ENCODE measurements around the gene C10orf53. TPM values are rescaled to one million over a fixed set of nuclear protein-coding genes. Genes with fewer than 3 reads are reported as not detected.

The C10orf53 gene
- total RNA-seq, 1 experiment from 2014 or later, result not detected

DNA sequence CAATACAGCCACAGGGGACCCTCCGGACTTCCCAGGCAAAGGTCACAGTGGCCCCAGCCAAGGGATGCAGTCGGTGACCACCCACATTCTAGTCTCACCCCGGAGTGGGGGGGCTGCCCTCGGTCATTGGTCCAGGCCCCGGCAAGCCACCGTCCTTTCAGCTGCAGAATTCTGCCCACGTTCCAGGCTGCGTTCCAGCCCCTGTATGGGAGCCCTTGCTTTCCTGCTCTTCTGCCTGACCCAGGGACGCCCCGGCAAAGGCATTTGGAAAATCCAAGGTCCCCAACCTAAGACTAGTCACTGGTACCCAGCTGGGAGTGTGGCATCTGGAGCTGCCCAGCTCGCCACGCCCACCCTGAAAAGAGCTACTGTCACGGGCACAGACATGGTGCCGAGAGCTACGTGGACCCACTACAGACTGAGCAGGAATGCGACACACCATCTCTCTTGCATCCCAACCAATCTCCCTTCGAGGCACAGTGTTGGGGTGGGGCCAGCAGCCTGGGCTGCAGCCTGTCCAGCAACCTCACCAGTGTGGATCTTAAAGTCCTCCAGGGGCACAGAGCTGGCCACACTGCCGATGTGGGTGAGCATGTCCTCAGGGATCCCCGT lies 64.1 kb downstream of the C10orf53 start:
- no peak overlapping the region for H3K9ac ChIP-seq (ENCODE audit: extremely low read depth, insufficient read length, low read length)
- no peak overlapping the region for H4K8ac ChIP-seq (replicated peaks; ENCODE audit: insufficient read length, low read depth, low read length)
- no peak overlapping the region for H3K23ac ChIP-seq (ENCODE audit: insufficient read length, low read depth, low read length)
- H3K4me2 ChIP-seq (ENCODE audit: insufficient read depth, insufficient read length, low read length), result no peak overlapping the region
- H3K27me3 ChIP-seq (ENCODE audit: insufficient read depth, low read length), result no peaks in the 10 kb centered on the region
- no peaks in the 10 kb centered on the region for H3K9me3 ChIP-seq (ENCODE audit: control insufficient read depth, low read depth, low read length)
- no CpG with 5 or more reads among the region's 19 CpGs for WGBS (ENCODE audit: extremely low coverage, insufficient read length, low lambda C conversion rate)
- H3T11ph ChIP-seq (ENCODE audit: low read length), result no peak overlapping the region
- TF ChIP-seq, protein P1, sequence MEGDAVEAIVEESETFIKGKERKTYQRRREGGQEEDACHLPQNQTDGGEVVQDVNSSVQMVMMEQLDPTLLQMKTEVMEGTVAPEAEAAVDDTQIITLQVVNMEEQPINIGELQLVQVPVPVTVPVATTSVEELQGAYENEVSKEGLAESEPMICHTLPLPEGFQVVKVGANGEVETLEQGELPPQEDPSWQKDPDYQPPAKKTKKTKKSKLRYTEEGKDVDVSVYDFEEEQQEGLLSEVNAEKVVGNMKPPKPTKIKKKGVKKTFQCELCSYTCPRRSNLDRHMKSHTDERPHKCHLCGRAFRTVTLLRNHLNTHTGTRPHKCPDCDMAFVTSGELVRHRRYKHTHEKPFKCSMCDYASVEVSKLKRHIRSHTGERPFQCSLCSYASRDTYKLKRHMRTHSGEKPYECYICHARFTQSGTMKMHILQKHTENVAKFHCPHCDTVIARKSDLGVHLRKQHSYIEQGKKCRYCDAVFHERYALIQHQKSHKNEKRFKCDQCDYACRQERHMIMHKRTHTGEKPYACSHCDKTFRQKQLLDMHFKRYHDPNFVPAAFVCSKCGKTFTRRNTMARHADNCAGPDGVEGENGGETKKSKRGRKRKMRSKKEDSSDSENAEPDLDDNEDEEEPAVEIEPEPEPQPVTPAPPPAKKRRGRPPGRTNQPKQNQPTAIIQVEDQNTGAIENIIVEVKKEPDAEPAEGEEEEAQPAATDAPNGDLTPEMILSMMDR (conservative IDR thresholded peaks at IDR 0.05), result no peak
- no peak overlapping the region for H3K14ac ChIP-seq (ENCODE audit: insufficient read depth, low read length)
- H3K23me2 ChIP-seq (ENCODE audit: insufficient read length, low read depth, low read length, poor library complexity, severe bottlenecking), result no peaks in the 10 kb centered on the region
- H3K4me1 ChIP-seq (ENCODE audit: insufficient read depth, low read length), result no peaks in the 10 kb centered on the region
- H2BK12ac ChIP-seq (ENCODE audit: insufficient read length, low read depth, low read length), result no peak overlapping the region
- no peak overlapping the region for H3K56ac ChIP-seq (ENCODE audit: insufficient read length, low read depth, low read length)
- no peak overlapping the region for H2AK5ac ChIP-seq (ENCODE audit: insufficient read length, low read length)
- H2BK5ac ChIP-seq (ENCODE audit: insufficient read length, low read length), result no peak overlapping the region
- no peak overlapping the region for H2BK15ac ChIP-seq (ENCODE audit: low read depth, low read length)
- peak; percentile 17 for DNase-seq
- H3K4me3 Mint-ChIP-seq, result no peak overlapping the region
- H3K79me2 ChIP-seq (ENCODE audit: insufficient read depth, low read length), result no peaks in the 10 kb centered on the region
- H3K27ac Mint-ChIP-seq, result no peak overlapping the region; a peak in 1 of 7 replicates
- no peak overlapping the region for H4K5ac ChIP-seq (ENCODE audit: insufficient read length, low read depth, low read length)
- H2BK120ac ChIP-seq (ENCODE audit: low read depth, low read length, poor library complexity, severe bottlenecking), result no peak overlapping the region
- no peak overlapping the region for H2AFZ ChIP-seq (ENCODE audit: low read length)
- no peaks in the 10 kb centered on the region for H3K4me1 Mint-ChIP-seq
- H3K36me3 Mint-ChIP-seq (ENCODE audit: insufficient read depth in 1 of 3, low read depth in 3 of 3), result peaks cover 9 to 32% (median 9%) of the 10 kb centered on the region in 3 experiments; a peak in 5 of 7 replicates
- H2BK20ac ChIP-seq (ENCODE audit: low read depth, low read length, poor library complexity, severe bottlenecking), result no peak overlapping the region
- H3K27me3 Mint-ChIP-seq (ENCODE audit: low read depth), result no peaks in the 10 kb centered on the region; the same call in 1 of the 2 replicates
- H3K4ac ChIP-seq (ENCODE audit: low read depth, low read length), result no peak overlapping the region
- no peak overlapping the region for H3K27ac ChIP-seq (ENCODE audit: insufficient read length, low read depth, low read length)
- no peaks in the 10 kb centered on the region for H3K79me1 ChIP-seq (ENCODE audit: insufficient read depth, low read depth, low read length, poor library complexity, severe bottlenecking)
- peaks cover 3 to 5% of the 10 kb centered on the region in 2 experiments; a peak in 2 of 5 replicates for H3K9me3 Mint-ChIP-seq
- H3K18ac ChIP-seq (ENCODE audit: insufficient read length, low read depth, low read length), result no peak overlapping the region
- no peak overlapping the region for H4K91ac ChIP-seq (ENCODE audit: insufficient read length, low read depth, low read length)
- peaks cover 3% of the 10 kb centered on the region for H4K20me1 ChIP-seq (ENCODE audit: control insufficient read depth, insufficient read depth, insufficient read length)
